GM12873 (cell line): ENCODE results near the gene BLTP3B.

Experiments
- CTCF ChIP-seq: IDR thresholded peaks from 2 replicates; pipeline ENCODE4 v1.5.1; 2012; ENCODE audit warnings: low read depth, mild to moderate bottlenecking, moderate library complexity, low read length, control low read depth; ENCODE audit not compliant: insufficient read depth; ENCODE audit errors: missing control alignments

Gene BLTP3B

GRCh38 chr12:100157427-100157821, 14.8 kb upstream of the BLTP3B start:
- no peak for TF ChIP-seq CTCF

DNA sequence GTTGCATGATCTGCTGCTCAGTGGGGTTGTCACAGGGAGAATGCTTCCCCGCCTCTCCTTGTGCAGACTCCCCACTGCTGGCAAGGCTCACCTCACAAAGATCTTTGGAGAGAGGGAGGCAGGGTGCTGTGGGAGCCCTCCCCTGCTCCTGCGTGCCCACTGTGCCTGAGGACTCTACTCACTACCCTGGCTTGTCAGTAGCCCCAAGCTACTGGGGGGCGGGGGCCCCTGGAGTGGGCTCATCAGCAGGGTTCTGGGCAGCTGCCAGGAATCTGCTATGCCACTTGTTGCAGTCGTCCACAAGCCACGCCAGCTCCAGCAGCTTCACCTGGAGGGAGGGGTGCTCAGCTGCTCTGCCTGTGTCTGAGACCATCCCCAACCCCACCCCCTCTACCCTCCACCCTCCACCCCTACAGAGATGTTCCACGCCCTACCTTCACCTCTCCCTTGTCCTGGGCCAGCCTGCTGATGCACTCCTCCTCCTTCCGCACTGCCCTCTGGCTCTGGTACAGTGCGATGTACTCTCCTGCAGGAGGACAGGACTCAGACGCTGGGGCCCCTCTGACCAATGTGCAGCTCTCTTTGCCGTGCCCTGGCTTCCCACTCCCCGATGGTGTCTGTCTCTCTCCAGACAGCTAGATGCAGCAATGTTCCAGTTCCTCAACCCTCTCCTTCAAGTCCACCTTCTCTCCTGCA, 14.2 kb upstream of the BLTP3B start:
- TF ChIP-seq CTCF = no peak

GRCh38 chr12:100154474-100155247, 12.0 kb upstream of the BLTP3B start:
- TF ChIP-seq CTCF = peak; percentile 95

DNA sequence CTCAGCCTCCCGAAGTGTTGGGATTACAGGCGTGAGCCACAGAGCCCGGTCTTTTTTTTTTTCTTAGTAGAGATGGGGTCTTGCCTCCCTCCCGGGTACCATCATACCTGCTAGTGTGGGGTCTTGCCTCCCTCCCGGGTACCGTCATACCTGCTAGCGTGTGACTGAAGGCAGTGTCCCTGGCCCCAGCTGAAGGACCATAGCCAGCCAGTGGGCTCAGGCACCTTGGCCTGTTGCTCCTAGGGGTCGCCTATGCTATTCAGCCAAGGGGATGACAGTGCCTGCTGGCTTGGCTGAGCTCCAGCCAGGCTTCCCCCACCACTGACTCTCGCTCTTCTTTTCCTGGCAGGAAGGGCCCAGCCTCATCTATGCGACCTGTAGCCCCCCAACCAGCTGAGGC, 10.5 kb upstream of the BLTP3B start:
- TF ChIP-seq CTCF = no peak

- no peak for TF ChIP-seq CTCF
These were observed 9.1 kb upstream of the BLTP3B start for GRCh38 chr12:100151769-100152168.

DNA sequence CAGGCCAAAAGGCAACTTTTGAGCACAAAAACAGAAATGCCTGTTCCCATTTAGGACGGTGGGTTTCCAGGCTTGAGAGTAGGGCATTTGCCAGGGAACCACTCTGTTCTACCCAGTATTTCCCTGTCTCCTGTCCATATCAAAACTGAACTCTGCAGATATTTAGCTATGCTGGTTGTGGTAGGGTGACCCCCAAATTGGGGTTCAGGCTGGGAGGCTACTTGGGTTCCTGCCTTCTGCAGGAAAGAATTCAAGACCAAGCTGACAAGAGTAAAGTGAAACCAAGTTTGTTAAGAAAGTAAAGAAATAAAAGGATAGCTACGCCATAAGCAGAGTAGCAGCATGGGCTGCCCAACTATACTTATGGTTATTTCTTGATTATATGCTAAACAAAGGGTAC, 3.6 kb upstream of the BLTP3B start:
- TF ChIP-seq CTCF = no peak

DNA sequence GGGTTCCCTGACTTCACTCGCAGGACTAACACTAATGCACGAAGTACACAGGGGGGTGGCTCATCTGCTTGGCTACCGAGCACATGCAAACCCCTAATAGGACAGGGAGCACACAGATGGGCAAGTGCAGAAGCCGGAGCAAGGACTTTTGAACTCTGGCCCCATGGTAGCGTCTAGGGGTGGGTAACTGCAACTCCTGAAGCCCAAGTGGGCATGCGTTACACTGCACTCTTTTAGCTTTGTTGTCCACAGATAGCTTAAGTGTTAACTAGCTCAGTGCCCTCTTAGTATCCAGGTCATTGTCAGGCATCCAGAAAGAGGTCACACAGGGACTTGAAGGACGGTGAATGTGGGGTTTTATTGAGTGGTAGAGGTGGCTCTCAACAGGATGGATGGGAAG, 3.0 kb upstream of the BLTP3B start:
- no peak for TF ChIP-seq CTCF
